Neural cell (in vitro differentiated cells): Measurements from ENCODE around the gene TFDP1. TPM values are rescaled to one million over a fixed set of nuclear protein-coding genes. Genes with fewer than 3 reads are reported as not detected.

ENCODE experiments used
- H2AFZ ChIP-seq: fragments of 200-600, 300-800 bp; sonication (generic), shearing (Covaris generic); 2 replicates; pipeline ENCODE4 v1.6.0; 2014; ENCODE audit warnings: low read depth, mild to moderate bottlenecking, antibody characterized with exemption, low read length, moderate library complexity
- H3F3A ChIP-seq: fragments of 200-600 bp; shearing (Covaris generic); 2 replicates; pipeline ENCODE4 v1.6.1; 2016; ENCODE audit warnings: mild to moderate bottlenecking, moderate library complexity, mixed read lengths, antibody characterized with exemption, low read length; ENCODE audit not compliant: insufficient read depth, poor library complexity, severe bottlenecking
- H3K27ac ChIP-seq: fragments of 200-600, 300-800 bp; sonication (generic), shearing (Covaris generic); 2 replicates; pipeline ENCODE4 v1.5.1; 2014; ENCODE audit warnings: mild to moderate bottlenecking, low read length, moderate library complexity
- H3K27me3 ChIP-seq: fragments of 300-800, 200-600 bp; sonication (generic), shearing (Covaris generic); 2 replicates; pipeline ENCODE4 v1.6.0; 2014; ENCODE audit warnings: mild to moderate bottlenecking, low read depth, low read length, moderate library complexity; ENCODE audit not compliant: insufficient read depth
- H3K36me3 ChIP-seq: fragments of 300-800, 200-600 bp; sonication (generic), shearing (Covaris generic); 2 replicates; pipeline ENCODE4 v1.5.1; 2014; ENCODE audit warnings: mild to moderate bottlenecking, antibody characterized with exemption, low read length, moderate library complexity; ENCODE audit not compliant: insufficient read depth
- H3K4me2 ChIP-seq: fragments of 300-800, 200-600 bp; sonication (generic), shearing (Covaris generic); 2 replicates; pipeline ENCODE4 v1.6.0; 2014; ENCODE audit warnings: mild to moderate bottlenecking, low read length
- H3K4me3 ChIP-seq: fragments of 300-800, 200-600 bp; sonication (generic), shearing (Covaris generic); 2 replicates; pipeline ENCODE4 v1.5.1; 2014; ENCODE audit warnings: mild to moderate bottlenecking, low read length, moderate library complexity
- H3K79me2 ChIP-seq: fragments of 200-600 bp; shearing (Covaris generic); replicated peaks from 2 replicates; pipeline ENCODE4 v1.6.0; 2014; ENCODE audit warnings: mild to moderate bottlenecking, low read length, moderate library complexity; ENCODE audit not compliant: insufficient read depth
- H3K9ac ChIP-seq: fragments of 300-800, 200-600 bp; sonication (generic), shearing (Covaris generic); 2 replicates; pipeline ENCODE4 v1.6.1; 2016; ENCODE audit warnings: mild to moderate bottlenecking, low read length, mixed read lengths
- H3K9me2 ChIP-seq: fragments of 200-600 bp; shearing (Covaris generic); 2 replicates; pipeline ENCODE4 v1.6.1; 2016; ENCODE audit warnings: mild to moderate bottlenecking, low read length, mixed read lengths; ENCODE audit not compliant: insufficient read depth
- H3K9me3 ChIP-seq: fragments of 200-600, 300-800 bp; sonication (generic), shearing (Covaris generic); 2 replicates; pipeline ENCODE4 v1.6.1; 2016; ENCODE audit warnings: mild to moderate bottlenecking, mixed run types, low read length, moderate library complexity, mixed read lengths
- H4K20me1 ChIP-seq: fragments of 200-600 bp; shearing (Covaris generic); 2 replicates; pipeline ENCODE4 v1.6.1; 2016; ENCODE audit warnings: mild to moderate bottlenecking, mixed run types; ENCODE audit not compliant: insufficient read depth
- EP300 ChIP-seq: fragments of 450-650 bp; conservative IDR thresholded peaks from 2 replicates; pipeline ENCODE4 v1.6.1; 2014; ENCODE audit warnings: antibody characterized with exemption, mild to moderate bottlenecking, moderate library complexity; ENCODE audit not compliant: poor library complexity, severe bottlenecking
- EZH2 ChIP-seq: fragments of 200-600, 300-800 bp; shearing (Covaris generic), sonication (generic); IDR thresholded peaks from 2 replicates; pipeline ENCODE4 v1.6.1; 2014; ENCODE audit warnings: antibody characterized with exemption, low read length, borderline replicate concordance, mild to moderate bottlenecking; ENCODE audit not compliant: insufficient read depth, poor library complexity, severe bottlenecking
- MXI1 ChIP-seq: fragments of 450-650 bp; conservative IDR thresholded peaks from 2 replicates; pipeline ENCODE4 v1.6.1; 2014; ENCODE audit warnings: antibody characterized with exemption, mild to moderate bottlenecking; ENCODE audit not compliant: poor library complexity, severe bottlenecking
- POLR2AphosphoS5 ChIP-seq: IDR thresholded peaks from 2 replicates; pipeline ENCODE4 v1.6.1; 2012
- RAD21 ChIP-seq: fragments of 450-650 bp; conservative IDR thresholded peaks from 2 replicates; pipeline ENCODE4 v1.6.1; 2014; ENCODE audit warnings: antibody characterized with exemption, mild to moderate bottlenecking, moderate library complexity
- SMC3 ChIP-seq: fragments of 450-650 bp; conservative IDR thresholded peaks from 2 replicates; pipeline ENCODE4 v1.6.1; 2014; ENCODE audit warnings: antibody characterized with exemption, mild to moderate bottlenecking, moderate library complexity; ENCODE audit not compliant: poor library complexity
- TAF1 ChIP-seq: IDR thresholded peaks from 2 replicates; pipeline ENCODE4 v1.6.1; 2012; ENCODE audit warnings: low read depth
- polyA plus RNA-seq: library from polyadenylated mRNA; depleted of rRNA; stranded (reverse); fragments of >200 nt; gene quantifications from 2 replicates; pipeline ENCODE4 v1.2.3, GENCODE V29; 2014
- TF ChIP-seq, protein P1 (sequence below): IDR thresholded peaks from 2 replicates; pipeline ENCODE4 v1.6.1; 2012; ENCODE audit warnings: borderline replicate concordance
- TF ChIP-seq, protein P2 (sequence below): fragments of 450-650 bp; IDR thresholded peaks from 2 replicates; pipeline ENCODE4 v1.5.1; 2014; ENCODE audit warnings: antibody characterized with exemption, mild to moderate bottlenecking, moderate library complexity; ENCODE audit not compliant: poor library complexity, severe bottlenecking

TFDP1 gene
- polyA plus RNA-seq, 1 donor from 2014 or later = 81.2 TPM

DNA sequence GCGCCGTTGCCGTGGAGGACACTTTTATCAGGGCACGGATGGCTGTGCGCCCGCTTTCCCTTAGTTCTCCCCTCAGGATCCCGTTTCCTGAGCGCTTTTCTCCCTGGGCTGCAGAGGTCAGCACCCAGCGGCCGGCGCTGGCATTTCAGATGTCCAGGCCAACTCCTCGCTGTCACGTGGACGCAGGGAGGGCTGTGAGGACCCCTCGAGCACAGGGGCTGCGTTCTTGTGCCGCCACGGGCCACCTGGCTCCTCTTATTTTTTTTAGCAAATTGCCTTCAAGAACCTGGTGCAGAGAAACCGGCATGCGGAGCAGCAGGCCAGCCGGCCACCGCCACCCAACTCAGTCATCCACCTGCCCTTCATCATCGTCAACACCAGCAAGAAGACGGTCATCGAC is 51.2 kb downstream of the TFDP1 start:
- TF ChIP-seq RAD21 (no peak), EP300 (no peak), SMC3 (no peak), MXI1 (no peak), POLR2AphosphoS5 (no peak), EZH2 (no peak), TAF1 (no peak)
- TF ChIP-seq, protein P1, sequence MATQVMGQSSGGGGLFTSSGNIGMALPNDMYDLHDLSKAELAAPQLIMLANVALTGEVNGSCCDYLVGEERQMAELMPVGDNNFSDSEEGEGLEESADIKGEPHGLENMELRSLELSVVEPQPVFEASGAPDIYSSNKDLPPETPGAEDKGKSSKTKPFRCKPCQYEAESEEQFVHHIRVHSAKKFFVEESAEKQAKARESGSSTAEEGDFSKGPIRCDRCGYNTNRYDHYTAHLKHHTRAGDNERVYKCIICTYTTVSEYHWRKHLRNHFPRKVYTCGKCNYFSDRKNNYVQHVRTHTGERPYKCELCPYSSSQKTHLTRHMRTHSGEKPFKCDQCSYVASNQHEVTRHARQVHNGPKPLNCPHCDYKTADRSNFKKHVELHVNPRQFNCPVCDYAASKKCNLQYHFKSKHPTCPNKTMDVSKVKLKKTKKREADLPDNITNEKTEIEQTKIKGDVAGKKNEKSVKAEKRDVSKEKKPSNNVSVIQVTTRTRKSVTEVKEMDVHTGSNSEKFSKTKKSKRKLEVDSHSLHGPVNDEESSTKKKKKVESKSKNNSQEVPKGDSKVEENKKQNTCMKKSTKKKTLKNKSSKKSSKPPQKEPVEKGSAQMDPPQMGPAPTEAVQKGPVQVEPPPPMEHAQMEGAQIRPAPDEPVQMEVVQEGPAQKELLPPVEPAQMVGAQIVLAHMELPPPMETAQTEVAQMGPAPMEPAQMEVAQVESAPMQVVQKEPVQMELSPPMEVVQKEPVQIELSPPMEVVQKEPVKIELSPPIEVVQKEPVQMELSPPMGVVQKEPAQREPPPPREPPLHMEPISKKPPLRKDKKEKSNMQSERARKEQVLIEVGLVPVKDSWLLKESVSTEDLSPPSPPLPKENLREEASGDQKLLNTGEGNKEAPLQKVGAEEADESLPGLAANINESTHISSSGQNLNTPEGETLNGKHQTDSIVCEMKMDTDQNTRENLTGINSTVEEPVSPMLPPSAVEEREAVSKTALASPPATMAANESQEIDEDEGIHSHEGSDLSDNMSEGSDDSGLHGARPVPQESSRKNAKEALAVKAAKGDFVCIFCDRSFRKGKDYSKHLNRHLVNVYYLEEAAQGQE = no peak
- TF ChIP-seq, protein P2, sequence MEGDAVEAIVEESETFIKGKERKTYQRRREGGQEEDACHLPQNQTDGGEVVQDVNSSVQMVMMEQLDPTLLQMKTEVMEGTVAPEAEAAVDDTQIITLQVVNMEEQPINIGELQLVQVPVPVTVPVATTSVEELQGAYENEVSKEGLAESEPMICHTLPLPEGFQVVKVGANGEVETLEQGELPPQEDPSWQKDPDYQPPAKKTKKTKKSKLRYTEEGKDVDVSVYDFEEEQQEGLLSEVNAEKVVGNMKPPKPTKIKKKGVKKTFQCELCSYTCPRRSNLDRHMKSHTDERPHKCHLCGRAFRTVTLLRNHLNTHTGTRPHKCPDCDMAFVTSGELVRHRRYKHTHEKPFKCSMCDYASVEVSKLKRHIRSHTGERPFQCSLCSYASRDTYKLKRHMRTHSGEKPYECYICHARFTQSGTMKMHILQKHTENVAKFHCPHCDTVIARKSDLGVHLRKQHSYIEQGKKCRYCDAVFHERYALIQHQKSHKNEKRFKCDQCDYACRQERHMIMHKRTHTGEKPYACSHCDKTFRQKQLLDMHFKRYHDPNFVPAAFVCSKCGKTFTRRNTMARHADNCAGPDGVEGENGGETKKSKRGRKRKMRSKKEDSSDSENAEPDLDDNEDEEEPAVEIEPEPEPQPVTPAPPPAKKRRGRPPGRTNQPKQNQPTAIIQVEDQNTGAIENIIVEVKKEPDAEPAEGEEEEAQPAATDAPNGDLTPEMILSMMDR = no peak
- Histone ChIP-seq H3K9ac (no peak overlapping the region), H3K9me2 (no peaks in the 10 kb centered on the region), H3K9me3 (no peaks in the 10 kb centered on the region), H3K4me3 (no peak overlapping the region), H2AFZ (no peak overlapping the region), H3K4me2 (no peak overlapping the region), H3K36me3 (peaks cover 11% of the 10 kb centered on the region), H3K27ac (no peak overlapping the region), H3K27me3 (no peaks in the 10 kb centered on the region), H3F3A (no peaks in the 10 kb centered on the region), H3K79me2 (no peaks in the 10 kb centered on the region), H4K20me1 (no peaks in the 10 kb centered on the region)

DNA sequence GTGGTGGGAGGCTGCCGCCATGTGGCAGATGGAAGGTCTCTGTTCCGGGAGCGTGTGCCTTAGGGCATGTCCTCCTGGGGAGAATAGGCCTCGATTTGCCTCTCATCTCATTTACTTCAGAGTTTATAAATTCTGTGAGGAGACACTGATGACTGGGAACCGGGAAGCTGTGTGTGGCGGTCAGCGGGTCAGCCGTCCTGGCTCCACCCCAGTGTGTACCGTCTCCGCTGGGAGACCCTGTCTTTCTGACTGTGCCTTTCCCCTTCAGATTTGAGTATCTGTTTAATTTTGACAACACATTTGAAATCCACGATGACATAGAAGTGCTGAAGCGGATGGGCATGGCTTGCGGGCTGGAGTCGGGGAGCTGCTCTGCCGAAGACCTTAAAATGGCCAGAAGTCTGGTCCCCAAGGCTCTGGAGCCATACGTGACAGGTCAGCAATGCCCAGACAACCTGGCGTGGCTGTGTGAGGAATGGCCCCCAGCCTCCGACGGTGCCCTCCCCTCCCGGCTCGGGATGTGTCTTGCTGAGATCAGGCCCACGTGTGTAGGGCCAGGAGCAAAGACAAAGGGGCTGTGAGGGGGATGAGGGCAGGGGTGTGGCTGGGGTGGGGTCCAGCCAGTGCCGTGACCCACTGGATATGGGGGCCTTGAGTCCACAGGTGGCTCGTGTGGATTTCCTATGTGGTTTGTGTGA is 51.9 kb downstream of the TFDP1 start:
- no peak overlapping the region for H3K4me2 ChIP-seq
- H3K27ac ChIP-seq = no peak overlapping the region
- TF ChIP-seq RAD21 (no peak), POLR2AphosphoS5 (no peak), TAF1 (no peak), MXI1 (no peak), EZH2 (no peak), SMC3 (no peak), EP300 (no peak)
- TF ChIP-seq, protein P1 = no peak
- TF ChIP-seq, protein P2 = no peak
- no peaks in the 10 kb centered on the region for H3K9me2 ChIP-seq
- H4K20me1 ChIP-seq = no peaks in the 10 kb centered on the region
- H3K9ac ChIP-seq = no peak overlapping the region
- H3K9me3 ChIP-seq = no peaks in the 10 kb centered on the region
- H3K27me3 ChIP-seq = no peaks in the 10 kb centered on the region
- no peaks in the 10 kb centered on the region for H3F3A ChIP-seq
- peaks cover 11% of the 10 kb centered on the region for H3K36me3 ChIP-seq
- H3K4me3 ChIP-seq = no peak overlapping the region
- no peaks in the 10 kb centered on the region for H3K79me2 ChIP-seq
- no peak overlapping the region for H2AFZ ChIP-seq
